Stimulated activated memory B cell treated with anti-CD40 and anti-IgM and Interleukin-4, amounts not matched to agents 10 μg/mL and 1 μg/mL and 100 μg/mL, for 72 hours (primary cell): ENCODE data around the gene VAMP8.
"Not testable (repeated sequence)": the region's sequence is repeated elsewhere in the genome, so short reads cannot be mapped to it uniquely, and the experiment has no call there.

Source experiments
- ATAC-seq: fragments of 150-1000 bp; cut with Tn5 transposase; 2 replicates; pipeline ENCODE4 v1.10.0; 2021
- H3K27ac Mint-ChIP-seq: one replicate; pipeline ENCODE4 v1.8.0; 2022; ENCODE audit warnings: mild to moderate bottlenecking, mixed read lengths
- H3K27me3 Mint-ChIP-seq: one replicate; pipeline ENCODE4 v1.8.0; 2022; ENCODE audit warnings: mixed read lengths
- H3K36me3 Mint-ChIP-seq: one replicate; pipeline ENCODE4 v1.8.0; 2022; ENCODE audit warnings: mixed read lengths
- H3K4me1 Mint-ChIP-seq: one replicate; pipeline ENCODE4 v1.8.0; 2022; ENCODE audit warnings: mixed read lengths
- H3K4me3 Mint-ChIP-seq: one replicate; pipeline ENCODE4 v1.8.0; 2022; ENCODE audit warnings: mild to moderate bottlenecking, moderate library complexity, mixed read lengths
- H3K9me3 Mint-ChIP-seq: one replicate; pipeline ENCODE4 v1.8.0; 2022; ENCODE audit warnings: mixed read lengths

The VAMP8 gene

GRCh38 chr2:85554980-85555612 is 22.3 kb upstream of the VAMP8 start:
- Mint-ChIP-seq H3K4me1 (peaks cover 23% of the 10 kb centered on the region), H3K36me3 (peaks cover 66% of the 10 kb centered on the region), H3K27ac (peak overlapping the region; percentile 31), H3K4me3 (no peak overlapping the region), H3K27me3 (no peaks in the 10 kb centered on the region), H3K9me3 (no peaks in the 10 kb centered on the region)
- ATAC-seq, result no peak

DNA sequence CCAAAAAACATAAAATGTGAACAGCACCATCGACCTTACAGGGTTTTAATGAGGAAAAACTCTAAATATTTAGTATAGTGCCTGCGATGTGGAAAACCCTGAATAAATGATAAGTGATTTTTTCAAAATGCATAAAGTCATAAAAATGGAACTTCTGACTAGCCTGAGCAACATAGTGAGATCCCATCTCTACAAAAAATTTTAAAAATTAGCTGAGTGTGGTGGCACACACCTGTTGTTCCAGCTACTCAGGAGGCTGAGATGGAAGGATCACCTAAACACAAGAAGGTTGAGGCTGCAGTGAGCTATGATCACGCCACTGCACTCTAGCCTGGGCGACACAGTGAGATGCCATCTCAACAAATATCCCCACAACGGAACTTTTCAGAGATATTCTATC is 20.3 kb upstream of the VAMP8 start:
- H3K4me1 Mint-ChIP-seq, result peaks cover 38% of the 10 kb centered on the region
- H3K27me3 Mint-ChIP-seq, result no peaks in the 10 kb centered on the region
- ATAC-seq, result no peak
- H3K4me3 Mint-ChIP-seq, result no peak overlapping the region
- H3K27ac Mint-ChIP-seq, result no peak overlapping the region
- peaks cover 46% of the 10 kb centered on the region for H3K36me3 Mint-ChIP-seq
- no peaks in the 10 kb centered on the region for H3K9me3 Mint-ChIP-seq

DNA sequence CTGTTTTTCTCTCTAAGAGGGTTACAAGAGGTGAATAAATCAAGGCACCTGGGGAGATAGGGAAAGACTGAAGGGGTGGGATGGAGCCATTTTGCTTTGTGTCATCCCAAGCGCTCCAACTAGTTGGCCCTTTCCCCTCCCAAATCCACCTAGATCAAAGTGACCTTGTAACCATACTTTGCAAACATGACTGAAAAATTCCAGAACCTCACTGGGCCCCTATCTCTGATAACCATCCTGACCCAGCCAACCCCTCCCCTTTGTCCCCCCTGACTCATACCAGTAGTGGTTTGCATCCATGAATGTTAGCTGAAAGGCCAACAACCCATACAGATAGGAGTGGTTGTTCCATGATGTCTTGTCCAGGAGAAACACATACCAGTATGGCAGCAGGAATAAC is 19.2 kb upstream of the VAMP8 start:
- H3K27ac Mint-ChIP-seq, result no peak overlapping the region
- no peak for ATAC-seq
- H3K36me3 Mint-ChIP-seq, result peaks cover 36% of the 10 kb centered on the region
- H3K27me3 Mint-ChIP-seq, result no peaks in the 10 kb centered on the region
- H3K4me1 Mint-ChIP-seq, result peaks cover 41% of the 10 kb centered on the region
- H3K9me3 Mint-ChIP-seq, result no peaks in the 10 kb centered on the region
- H3K4me3 Mint-ChIP-seq, result no peak overlapping the region

DNA sequence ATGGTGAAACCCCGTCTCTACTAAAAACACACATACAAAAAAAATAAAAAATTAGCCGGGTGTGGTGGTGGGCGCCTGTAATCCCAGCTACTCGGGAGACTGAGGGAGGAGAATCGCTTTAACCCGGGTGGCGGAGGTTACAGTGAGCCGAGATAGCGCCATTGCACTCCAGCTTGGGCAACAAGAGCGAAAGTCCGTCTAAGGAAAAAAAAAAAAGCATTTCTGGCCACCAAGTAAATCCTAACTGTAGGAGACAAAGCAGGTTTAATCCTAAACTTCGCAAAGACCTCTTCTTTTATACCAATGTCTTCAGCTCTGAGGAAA is 17.0 kb upstream of the VAMP8 start:
- not testable (repeated sequence) for H3K9me3 Mint-ChIP-seq, ATAC-seq, H3K27me3 Mint-ChIP-seq
- peaks cover 19% of the 10 kb centered on the region for H3K36me3 Mint-ChIP-seq
- H3K4me3 Mint-ChIP-seq, result peak overlapping the region; percentile 96
- H3K4me1 Mint-ChIP-seq, result peaks cover 51% of the 10 kb centered on the region
- H3K27ac Mint-ChIP-seq, result peak overlapping the region; percentile 97

GRCh38 chr2:85560812-85561279 is 16.5 kb upstream of the VAMP8 start:
- Mint-ChIP-seq H3K4me1 (peaks cover 51% of the 10 kb centered on the region), H3K27me3 (no peaks in the 10 kb centered on the region), H3K27ac (peak overlapping the region; percentile 97), H3K36me3 (peaks cover 15% of the 10 kb centered on the region), H3K9me3 (no peaks in the 10 kb centered on the region), H3K4me3 (peak overlapping the region; percentile 96)
- peak; percentile 16 for ATAC-seq

DNA sequence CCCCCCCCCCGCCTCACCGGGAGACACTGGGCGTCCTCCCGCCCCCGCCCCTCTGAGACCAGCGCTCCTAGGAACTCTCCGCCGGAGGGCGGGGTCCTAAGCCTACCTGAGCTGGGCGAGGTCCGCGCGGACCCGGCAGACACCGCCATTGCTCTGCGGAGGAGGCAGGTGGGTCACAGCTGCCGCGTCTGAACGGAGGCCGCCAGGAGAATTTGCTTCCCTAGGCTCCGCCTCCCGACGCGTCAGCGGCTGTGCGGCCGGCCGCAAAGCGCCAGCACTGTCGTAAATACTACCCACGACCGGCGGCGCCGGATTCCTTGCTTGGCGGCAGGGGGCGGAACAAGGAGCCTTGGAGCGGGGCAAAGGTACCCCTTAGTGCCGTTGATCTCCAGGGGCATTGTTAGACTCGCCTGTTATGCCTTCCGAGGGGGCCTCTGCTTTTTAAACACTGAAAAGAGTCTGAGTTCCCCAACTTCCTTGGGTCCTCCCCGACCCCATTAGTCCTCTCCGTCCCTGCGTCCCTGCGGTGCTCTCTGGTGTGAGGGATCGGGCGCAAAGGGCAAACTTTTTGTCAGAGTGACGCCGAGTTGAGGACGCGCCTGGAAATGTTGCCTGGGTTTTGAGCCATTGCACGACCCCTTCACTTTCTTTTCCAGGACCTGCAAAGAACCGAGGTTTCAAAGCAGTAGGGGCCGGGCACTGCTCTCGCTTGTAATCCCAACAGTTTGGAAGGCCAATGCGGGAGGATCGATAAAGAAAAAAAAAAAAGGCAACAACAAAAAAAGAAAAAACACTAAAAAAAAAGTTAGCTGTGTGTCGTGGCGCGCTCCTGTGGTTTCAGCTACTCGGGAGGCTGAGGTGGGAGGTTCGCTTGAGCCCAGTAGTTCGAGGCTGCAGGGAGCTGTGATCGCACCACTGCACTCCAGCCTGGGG is 15.8 kb upstream of the VAMP8 start, which contains the start of gene GGCX:
Gene GGCX, minus strand, starts transcription at position 214 of the 933 bp plus-strand sequence. Its CDS starts 65 bp downstream, at position 149.
- Mint-ChIP-seq H3K4me1 (peaks cover 51% of the 10 kb centered on the region), H3K36me3 (peaks cover 11% of the 10 kb centered on the region), H3K27me3 (no peaks in the 10 kb centered on the region), H3K27ac (peak within 1 kb of the TSS; percentile 97), H3K9me3 (no peaks in the 10 kb centered on the region), H3K4me3 (peak within 1 kb of the TSS; percentile 96)
- peak; percentile 97 for ATAC-seq

- H3K9me3 Mint-ChIP-seq, result no peaks in the 10 kb centered on the region
- H3K4me1 Mint-ChIP-seq, result peaks cover 42% of the 10 kb centered on the region
- no peaks in the 10 kb centered on the region for H3K36me3 Mint-ChIP-seq
- H3K4me3 Mint-ChIP-seq, result no peak overlapping the region
- no peak for ATAC-seq
- no peaks in the 10 kb centered on the region for H3K27me3 Mint-ChIP-seq
- peak overlapping the region; percentile 53 for H3K27ac Mint-ChIP-seq
Measured at GRCh38 chr2:85564144-85564563, 13.2 kb upstream of the VAMP8 start.

- Mint-ChIP-seq H3K4me3 (no peak overlapping the region), H3K9me3 (no peaks in the 10 kb centered on the region), H3K27me3 (no peaks in the 10 kb centered on the region)
Measured at GRCh38 chr2:85566265-85566664, 11.1 kb upstream of the VAMP8 start.

DNA sequence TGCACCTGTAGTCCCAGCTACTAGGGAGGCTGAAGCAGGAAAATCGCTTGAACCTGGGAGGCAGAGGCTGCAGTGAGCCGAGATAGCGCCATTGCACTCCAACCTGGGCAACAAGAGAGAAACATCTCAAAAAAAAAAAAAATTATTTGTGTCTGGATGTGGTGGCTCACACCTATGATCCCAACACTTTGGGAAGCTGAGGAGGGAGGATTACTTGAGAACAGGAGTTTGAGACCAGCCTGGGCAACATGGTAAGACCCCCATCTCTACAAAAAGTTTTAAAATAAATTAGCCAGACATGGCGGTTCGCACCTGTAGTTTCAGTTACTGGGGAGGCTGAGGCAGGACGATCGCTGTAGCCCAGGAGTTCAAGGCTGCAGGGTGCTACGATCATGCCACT is 1.6 kb upstream of the VAMP8 start:
- H3K27ac Mint-ChIP-seq, result no peak overlapping the region
- H3K27me3 Mint-ChIP-seq, result no peaks in the 10 kb centered on the region
- no peak overlapping the region for H3K4me3 Mint-ChIP-seq
- peaks cover 27% of the 10 kb centered on the region for H3K4me1 Mint-ChIP-seq
- peaks cover 17% of the 10 kb centered on the region for H3K36me3 Mint-ChIP-seq
- H3K9me3 Mint-ChIP-seq, result no peaks in the 10 kb centered on the region
- no peak for ATAC-seq

More at GRCh38 chr2:85566265-85566664, 11.1 kb upstream of the VAMP8 start:
- ATAC-seq, result no peak
- Mint-ChIP-seq H3K27ac (no peak overlapping the region), H3K4me1 (peaks cover 22% of the 10 kb centered on the region), H3K36me3 (no peaks in the 10 kb centered on the region)

DNA sequence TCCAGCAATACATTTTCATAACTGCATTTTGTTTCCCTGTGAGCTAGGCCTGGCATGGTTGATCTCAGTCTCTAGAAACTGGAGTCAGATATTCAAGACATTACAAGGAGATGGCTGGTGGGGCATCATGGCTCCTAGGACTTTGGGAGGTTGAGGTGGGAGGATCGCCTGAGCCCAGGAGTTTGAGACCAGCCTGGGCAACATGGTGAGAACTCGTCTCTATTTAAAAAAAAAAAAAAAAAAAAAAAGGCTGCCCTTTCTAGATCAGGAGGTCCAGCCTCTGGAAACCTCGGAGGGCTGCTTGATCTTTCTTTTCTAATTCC is 362 bp upstream of the VAMP8 start:
- no peak for ATAC-seq
- H3K36me3 Mint-ChIP-seq, result peaks cover 26% of the 10 kb centered on the region
- H3K27ac Mint-ChIP-seq, result peak overlapping the region; percentile 88
- H3K27me3 Mint-ChIP-seq, result no peaks in the 10 kb centered on the region
- H3K4me3 Mint-ChIP-seq, result peak overlapping the region; percentile 90
- H3K4me1 Mint-ChIP-seq, result peaks cover 32% of the 10 kb centered on the region
- H3K9me3 Mint-ChIP-seq, result no peaks in the 10 kb centered on the region

GRCh38 chr2:85578243-85579180 is 1.1 kb downstream of the VAMP8 start:
- ATAC-seq, result peak; percentile 81
- Mint-ChIP-seq H3K9me3 (no peaks in the 10 kb centered on the region), H3K4me3 (peak overlapping the region; percentile 90), H3K27me3 (no peaks in the 10 kb centered on the region), H3K27ac (peak overlapping the region; percentile 88), H3K36me3 (peaks cover 36% of the 10 kb centered on the region), H3K4me1 (peaks cover 44% of the 10 kb centered on the region)

DNA sequence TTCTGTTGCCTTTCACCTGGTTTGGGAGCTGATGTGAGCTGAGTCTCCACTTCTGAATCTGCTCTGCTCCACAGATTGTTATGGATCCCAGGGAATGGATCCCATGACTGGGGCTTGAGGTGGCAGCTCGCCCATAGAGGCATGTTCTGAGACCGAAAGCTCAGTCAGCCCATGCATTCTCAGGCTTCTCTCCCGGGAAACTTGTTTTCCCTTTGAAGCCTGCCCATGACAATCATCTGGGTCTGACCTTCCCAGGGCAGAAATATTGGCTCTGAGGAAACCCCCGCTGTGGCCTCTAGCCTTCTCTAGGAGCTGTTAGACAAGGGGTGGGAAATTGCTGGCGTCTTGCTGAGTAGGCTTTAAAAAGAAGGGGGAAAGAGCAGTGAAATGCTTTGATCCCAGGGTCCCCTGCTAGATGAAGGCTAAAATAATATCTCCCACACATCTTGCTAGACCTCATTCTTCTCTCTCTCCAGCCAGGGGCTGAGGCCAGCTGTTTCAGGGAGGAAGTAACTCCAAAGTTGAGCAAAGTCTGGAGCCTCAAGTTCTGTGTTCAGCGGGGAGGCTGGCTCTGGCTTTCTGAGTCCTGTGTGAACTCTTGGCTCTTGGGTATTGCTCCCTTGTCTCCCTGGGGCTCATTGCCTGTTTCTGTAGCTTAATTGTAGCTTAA is 2.0 kb downstream of the VAMP8 start:
- H3K4me1 Mint-ChIP-seq, result peaks cover 48% of the 10 kb centered on the region
- H3K36me3 Mint-ChIP-seq, result peaks cover 36% of the 10 kb centered on the region
- no peaks in the 10 kb centered on the region for H3K9me3 Mint-ChIP-seq
- no peaks in the 10 kb centered on the region for H3K27me3 Mint-ChIP-seq
- peak overlapping the region; percentile 90 for H3K4me3 Mint-ChIP-seq
- ATAC-seq, result no peak
- H3K27ac Mint-ChIP-seq, result peak overlapping the region; percentile 88

GRCh38 chr2:85580206-85580605 is 2.8 kb downstream of the VAMP8 start:
- Mint-ChIP-seq H3K4me1 (peaks cover 55% of the 10 kb centered on the region), H3K9me3 (no peaks in the 10 kb centered on the region), H3K36me3 (peaks cover 38% of the 10 kb centered on the region), H3K27ac (peak overlapping the region; percentile 88), H3K27me3 (no peaks in the 10 kb centered on the region), H3K4me3 (no peak overlapping the region)
- no peak for ATAC-seq

DNA sequence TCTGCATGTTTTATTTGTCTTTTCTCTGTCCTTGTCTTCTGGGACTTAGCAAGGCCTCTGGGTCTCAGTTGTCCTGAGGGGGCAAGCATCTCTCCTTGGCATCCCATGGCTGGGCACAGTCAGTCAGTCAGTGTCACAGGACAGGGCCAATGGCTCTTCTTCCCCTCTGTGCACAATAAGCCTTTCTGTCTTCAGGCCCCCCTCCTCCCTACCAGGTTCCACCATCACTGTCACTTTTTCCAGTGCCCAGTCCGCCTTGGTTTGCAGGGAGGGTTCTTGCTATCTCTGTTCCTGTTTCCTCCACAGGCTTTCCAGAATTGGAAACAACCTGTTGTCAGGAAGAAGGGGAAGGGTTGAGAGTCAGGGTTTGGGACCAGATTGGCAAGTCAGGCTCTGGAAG is 5.1 kb downstream of the VAMP8 start:
- no peak for ATAC-seq
- no peak overlapping the region for H3K4me3 Mint-ChIP-seq
- no peaks in the 10 kb centered on the region for H3K9me3 Mint-ChIP-seq
- H3K4me1 Mint-ChIP-seq, result peaks cover 66% of the 10 kb centered on the region
- H3K36me3 Mint-ChIP-seq, result peaks cover 41% of the 10 kb centered on the region
- no peaks in the 10 kb centered on the region for H3K27me3 Mint-ChIP-seq
- H3K27ac Mint-ChIP-seq, result peak overlapping the region; percentile 69
